PC-3 (cell line): Measurements from ENCODE around the gene NRCAM. TPM values are rescaled to one million over a fixed set of nuclear protein-coding genes. Genes with fewer than 3 reads are reported as not detected.

Experiments used
- ATAC-seq: fragments of 200-7000 bp; cut with Tn5 transposase; 2 replicates; pipeline ENCODE4 v1.9.1; 2020; ENCODE audit warnings: mild to moderate bottlenecking, moderate library complexity
- BruUV-seq: library from RNA; stranded (reverse); fragments of 400-500 nt; replicated peaks from 2 replicates; lab custom pipeline; 2021; lab: Mats Ljungman, UMichigan
- CTCF ChIA-PET: fragments of 300-600 bp; sonication (Branson Sonifier 250); formaldehyde crosslinking; loops from one replicate; lab custom pipeline; 2022; ENCODE audit warnings: antibody characterized with exemption; lab: Charles Lee
- POLR2A ChIA-PET: fragments of 300-600 bp; sonication (Branson Sonifier 250); formaldehyde crosslinking; loops from one replicate; lab custom pipeline; 2022; ENCODE audit warnings: antibody characterized with exemption; ENCODE audit not compliant: unreplicated experiment; lab: Charles Lee
- DNase-seq: peaks from one replicate; pipeline ENCODE4 v3.0.0-alpha.2; 2015
- H2AFZ ChIP-seq: fragments of 300-600 bp; sonication (generic); 2 replicates; pipeline ENCODE4 v1.6.0; 2016; ENCODE audit warnings: antibody characterized with exemption, low read length
- H3F3A ChIP-seq: fragments of 300-600 bp; sonication (generic); one replicate; pipeline ENCODE4 v1.6.0; 2017; ENCODE audit warnings: antibody characterized with exemption, low read length, control low read depth, mild to moderate bottlenecking; ENCODE audit not compliant: unreplicated experiment
- H3K27ac ChIP-seq: fragments of 300-600 bp; sonication (generic); 2 replicates; pipeline ENCODE4 v1.5.1; 2016; ENCODE audit warnings: mild to moderate bottlenecking, low read length
- H3K27me3 ChIP-seq: fragments of 300-600 bp; sonication (generic); 2 replicates; pipeline ENCODE4 v1.6.1; 2016; ENCODE audit warnings: low read length, mixed read lengths
- H3K36me3 ChIP-seq: fragments of 300-600 bp; sonication (generic); 2 replicates; pipeline ENCODE4 v1.6.1; 2016; ENCODE audit warnings: low read depth, mixed run types, low read length, mixed read lengths
- H3K4me1 ChIP-seq: fragments of 300-600 bp; sonication (generic); 2 replicates; pipeline ENCODE4 v1.5.1; 2016; ENCODE audit warnings: low read length; ENCODE audit not compliant: insufficient read depth
- H3K4me2 ChIP-seq: fragments of 300-600 bp; sonication (generic); 2 replicates; pipeline ENCODE4 v1.6.0; 2016; ENCODE audit warnings: low read length
- H3K4me3 ChIP-seq: fragments of 300-600 bp; sonication (generic); 2 replicates; pipeline ENCODE4 v1.5.1; 2016; ENCODE audit warnings: mild to moderate bottlenecking, low read length, mixed read lengths
- H3K79me2 ChIP-seq: fragments of 300-600 bp; sonication (generic); 2 replicates; pipeline ENCODE4 v1.6.1; 2017; ENCODE audit warnings: low read length, mixed read lengths
- H3K9ac ChIP-seq: fragments of 300-600 bp; sonication (generic); 2 replicates; pipeline ENCODE4 v1.6.0; 2016; ENCODE audit warnings: mild to moderate bottlenecking, low read length
- H3K9me2 ChIP-seq: fragments of 300-600 bp; sonication (generic); replicated peaks from 2 replicates; pipeline ENCODE4 v1.6.1; 2016; ENCODE audit warnings: mixed run types, low read length, mixed read lengths
- H3K9me3 ChIP-seq: fragments of 300-600 bp; sonication (generic); 2 replicates; pipeline ENCODE4 v1.6.1; 2016; ENCODE audit warnings: low read length, mixed read lengths
- H4K20me1 ChIP-seq: fragments of 300-600 bp; sonication (generic); 2 replicates; pipeline ENCODE4 v1.6.1; 2016; ENCODE audit warnings: low read length, mixed read lengths
- EZH2 ChIP-seq: fragments of 300-600 bp; sonication (generic); IDR thresholded peaks from one replicate; pipeline ENCODE4 v1.6.1; 2017; ENCODE audit warnings: antibody characterized with exemption, mild to moderate bottlenecking, low read length; ENCODE audit not compliant: unreplicated experiment
- EZH2phosphoT487 ChIP-seq: fragments of 300-600 bp; sonication (generic); IDR thresholded peaks from 2 replicates; pipeline ENCODE4 v1.6.1; 2018; ENCODE audit warnings: mild to moderate bottlenecking, antibody characterized with exemption, low read length, borderline replicate concordance
- intact Hi-C: fragments of 100-400 bp; cut with micrococcal nuclease; formaldehyde crosslinking; loops from 2 replicates; pipeline ENCODE4 v1.9.0; 2023
- total RNA-seq: library from RNA; depleted of rRNA; stranded (reverse); fragments of >200 nt; gene quantifications from 2 replicates; pipeline ENCODE4 v1.2.3, GENCODE V29; 2014
- TF ChIP-seq, protein P1 (sequence below): fragments of 300-600 bp; sonication (generic); conservative IDR thresholded peaks from 2 replicates; pipeline ENCODE4 v1.5.1; 2017; ENCODE audit warnings: antibody characterized with exemption, low read depth, mild to moderate bottlenecking, low read length

Gene NRCAM
- total RNA-seq, 1 experiment from 2014 or later: not detected

DNA sequence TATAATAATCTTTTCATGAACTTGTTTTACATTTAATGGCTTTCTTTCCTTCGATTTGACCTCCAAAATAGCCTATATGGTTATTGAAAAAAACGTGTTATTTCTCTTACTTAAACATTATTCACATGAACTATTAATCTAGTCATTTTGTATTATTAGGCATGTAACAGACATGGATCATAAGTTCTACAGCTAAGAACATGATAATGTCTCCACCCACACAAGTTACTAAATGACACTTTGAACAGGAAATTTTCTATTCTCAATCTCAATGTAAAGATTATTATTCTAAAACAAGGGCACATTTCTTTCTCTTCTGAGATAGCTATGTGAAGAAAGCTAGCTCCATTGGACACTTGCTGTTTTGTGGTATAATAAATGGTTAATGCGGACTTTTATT lies 336.0 kb downstream of the NRCAM start:
- H2AFZ ChIP-seq: no peak overlapping the region
- H3F3A ChIP-seq: no peaks in the 10 kb centered on the region
- TF ChIP-seq, protein P1, sequence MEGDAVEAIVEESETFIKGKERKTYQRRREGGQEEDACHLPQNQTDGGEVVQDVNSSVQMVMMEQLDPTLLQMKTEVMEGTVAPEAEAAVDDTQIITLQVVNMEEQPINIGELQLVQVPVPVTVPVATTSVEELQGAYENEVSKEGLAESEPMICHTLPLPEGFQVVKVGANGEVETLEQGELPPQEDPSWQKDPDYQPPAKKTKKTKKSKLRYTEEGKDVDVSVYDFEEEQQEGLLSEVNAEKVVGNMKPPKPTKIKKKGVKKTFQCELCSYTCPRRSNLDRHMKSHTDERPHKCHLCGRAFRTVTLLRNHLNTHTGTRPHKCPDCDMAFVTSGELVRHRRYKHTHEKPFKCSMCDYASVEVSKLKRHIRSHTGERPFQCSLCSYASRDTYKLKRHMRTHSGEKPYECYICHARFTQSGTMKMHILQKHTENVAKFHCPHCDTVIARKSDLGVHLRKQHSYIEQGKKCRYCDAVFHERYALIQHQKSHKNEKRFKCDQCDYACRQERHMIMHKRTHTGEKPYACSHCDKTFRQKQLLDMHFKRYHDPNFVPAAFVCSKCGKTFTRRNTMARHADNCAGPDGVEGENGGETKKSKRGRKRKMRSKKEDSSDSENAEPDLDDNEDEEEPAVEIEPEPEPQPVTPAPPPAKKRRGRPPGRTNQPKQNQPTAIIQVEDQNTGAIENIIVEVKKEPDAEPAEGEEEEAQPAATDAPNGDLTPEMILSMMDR: no peak
- TF ChIP-seq EZH2 (no peak), EZH2phosphoT487 (no peak)
- ATAC-seq (no peak), DNase-seq (no peak)
- no peaks in the 10 kb centered on the region for H3K27me3 ChIP-seq
- no peaks in the 10 kb centered on the region for H3K9me3 ChIP-seq
- no peak overlapping the region for H3K4me3 ChIP-seq
- H3K79me2 ChIP-seq: no peaks in the 10 kb centered on the region
- H4K20me1 ChIP-seq: no peaks in the 10 kb centered on the region
- H3K9me2 ChIP-seq: no peaks in the 10 kb centered on the region
- ChIA-PET CTCF (interaction anchor here (0.6 to 0.7 kb wide), 2 partner anchors 25 to 26 kb away, joined by 3 to 4 read pairs; no protein-coding TSS in a partner anchor), POLR2A (no interaction called here)
- BruUV-seq: no TSS peak
- H3K9ac ChIP-seq: no peak overlapping the region
- H3K36me3 ChIP-seq: no peaks in the 10 kb centered on the region
- intact Hi-C loops: no loop called here
- no peak overlapping the region for H3K27ac ChIP-seq
- no peaks in the 10 kb centered on the region for H3K4me1 ChIP-seq
- H3K4me2 ChIP-seq: no peak overlapping the region

DNA sequence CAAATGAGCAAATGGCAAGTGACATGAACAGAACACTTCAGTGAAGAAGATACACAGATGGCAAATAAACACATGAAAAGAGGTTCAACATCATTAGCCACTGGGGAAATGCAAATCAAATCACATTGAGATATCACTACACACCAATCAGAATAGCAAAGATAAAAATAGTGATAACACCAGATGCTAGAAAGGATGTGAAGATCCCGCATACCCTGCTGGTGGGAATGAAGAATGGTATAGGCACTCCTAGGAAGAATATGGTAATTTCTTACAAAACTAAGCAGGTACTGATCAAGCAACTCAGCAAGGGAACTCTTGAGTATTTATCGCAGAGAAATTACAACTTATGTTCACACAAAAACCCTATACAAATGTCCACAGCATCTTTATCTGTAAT lies 337.3 kb downstream of the NRCAM start:
- no peak overlapping the region for H2AFZ ChIP-seq
- no peak overlapping the region for H3K9ac ChIP-seq
- DNase-seq (no peak), ATAC-seq (no peak)
- H3K9me2 ChIP-seq: no peaks in the 10 kb centered on the region
- H3K4me2 ChIP-seq: no peak overlapping the region
- H3K36me3 ChIP-seq: no peaks in the 10 kb centered on the region
- no peaks in the 10 kb centered on the region for H3F3A ChIP-seq
- no peaks in the 10 kb centered on the region for H4K20me1 ChIP-seq
- ChIA-PET POLR2A (no interaction called here), CTCF (no interaction called here)
- intact Hi-C loops: no loop called here
- no TSS peak for BruUV-seq
- H3K79me2 ChIP-seq: no peaks in the 10 kb centered on the region
- no peaks in the 10 kb centered on the region for H3K27me3 ChIP-seq
- H3K27ac ChIP-seq: no peak overlapping the region
- H3K9me3 ChIP-seq: no peaks in the 10 kb centered on the region
- no peaks in the 10 kb centered on the region for H3K4me1 ChIP-seq
- H3K4me3 ChIP-seq: no peak overlapping the region
- TF ChIP-seq EZH2phosphoT487 (no peak), EZH2 (no peak)
- TF ChIP-seq, protein P1: no peak

DNA sequence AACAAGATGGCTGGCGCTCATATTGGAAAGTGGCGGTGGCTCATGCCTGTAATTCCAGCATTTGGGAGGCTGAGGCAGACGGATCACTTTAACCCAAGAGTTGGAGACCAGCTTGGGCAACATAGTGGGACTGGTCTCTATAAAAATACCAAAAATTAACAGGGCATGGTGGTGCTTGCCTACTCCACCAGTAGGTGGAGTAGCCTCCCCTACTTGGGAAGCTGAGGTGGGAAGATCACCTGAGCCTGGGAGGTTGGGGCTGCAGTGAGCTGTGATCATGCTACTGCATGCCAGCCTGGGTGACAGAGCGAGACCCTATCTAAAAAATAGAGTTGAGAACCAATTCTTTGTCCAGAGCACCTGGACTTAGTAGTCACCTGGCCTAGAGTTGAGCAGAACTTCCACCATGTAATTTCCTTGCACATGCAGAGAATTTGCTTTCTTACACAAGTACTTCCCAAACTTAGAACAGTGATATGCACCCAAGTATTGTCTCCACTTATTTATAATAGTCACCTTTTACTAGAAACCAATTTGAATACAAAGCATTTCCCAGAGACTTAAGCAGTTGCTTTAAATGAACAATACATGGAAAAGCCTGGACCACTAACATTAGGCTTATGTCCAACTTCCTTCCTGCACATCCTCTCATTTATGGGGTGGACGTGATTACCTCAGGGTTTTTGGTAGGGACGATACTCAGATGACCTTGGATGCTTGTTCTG lies 342.0 kb downstream of the NRCAM start:
- no peak for TF ChIP-seq EZH2
- TF ChIP-seq, protein P1: peak; percentile 73
- DNase-seq (peak; percentile 53), ATAC-seq (peak; percentile 66; the same call in 1 of the 2 replicates)
- H3K9me2 ChIP-seq: no peaks in the 10 kb centered on the region
- H2AFZ ChIP-seq: no peak overlapping the region
- CTCF ChIA-PET: interaction anchor here (0.5 to 1.2 kb wide), 3 partner anchors 16 to 99 kb away, joined by 4 to 7 read pairs (median 4); no protein-coding TSS in a partner anchor
- no peak overlapping the region for H3K4me2 ChIP-seq
- BruUV-seq: no TSS peak
- no peaks in the 10 kb centered on the region for H3K79me2 ChIP-seq
- H3K27ac ChIP-seq: no peak overlapping the region
- POLR2A ChIA-PET: no interaction called here
- H3K36me3 ChIP-seq: no peaks in the 10 kb centered on the region
- no peaks in the 10 kb centered on the region for H3K4me1 ChIP-seq
- no peaks in the 10 kb centered on the region for H4K20me1 ChIP-seq
- intact Hi-C loops: loop anchor here (1.0 kb wide), 1 partner anchor 32 kb away; no protein-coding TSS in a partner anchor
- H3K9me3 ChIP-seq: no peaks in the 10 kb centered on the region
- H3F3A ChIP-seq: no peaks in the 10 kb centered on the region
- H3K27me3 ChIP-seq: no peaks in the 10 kb centered on the region
- no peak overlapping the region for H3K9ac ChIP-seq
- H3K4me3 ChIP-seq: no peak overlapping the region
